SKM-1 (cell line): ENCODE data around the gene ZDHHC7.
"Not testable (repeated sequence)": the region's sequence is repeated elsewhere in the genome, so short reads cannot be mapped to it uniquely, and the experiment has no call there.

Experiments
- DNase-seq: peaks from one replicate; lab custom pipeline; 2025; ENCODE audit not compliant: unreplicated experiment; lab: John Stamatoyannopoulos, UW

ZDHHC7 gene

GRCh38 chr16:84947022-84947421 lies 64.3 kb downstream of the ZDHHC7 start:
- peak; percentile 35 for DNase-seq

- no peak for DNase-seq
Measured at GRCh38 chr16:84943620-84944019, 67.7 kb downstream of the ZDHHC7 start.

- no peak for DNase-seq
Measured at GRCh38 chr16:84942786-84943185, 68.5 kb downstream of the ZDHHC7 start.

- no peak for DNase-seq
Measured at GRCh38 chr16:84941921-84942320, 69.4 kb downstream of the ZDHHC7 start.

GRCh38 chr16:84940670-84941551 lies 70.4 kb downstream of the ZDHHC7 start:
- no peak for DNase-seq

GRCh38 chr16:84938616-84939015 lies 72.7 kb downstream of the ZDHHC7 start:
- not testable (repeated sequence) for DNase-seq

- DNase-seq = no peak
Measured at GRCh38 chr16:84937196-84938005, 73.9 kb downstream of the ZDHHC7 start.

GRCh38 chr16:84933774-84934631 lies 77.3 kb downstream of the ZDHHC7 start:
- DNase-seq = no peak

GRCh38 chr16:84932681-84933080 lies 78.7 kb downstream of the ZDHHC7 start:
- no peak for DNase-seq

GRCh38 chr16:84931506-84931905 lies 79.8 kb downstream of the ZDHHC7 start:
- no peak for DNase-seq

- DNase-seq = no peak
Measured at GRCh38 chr16:84931107-84931494, 80.2 kb downstream of the ZDHHC7 start.

- no peak for DNase-seq
Measured at GRCh38 chr16:84930298-84931106, 80.8 kb downstream of the ZDHHC7 start.

- no peak for DNase-seq
Measured at GRCh38 chr16:84929421-84930297, 81.7 kb downstream of the ZDHHC7 start.

GRCh38 chr16:84928679-84929420 lies 82.5 kb downstream of the ZDHHC7 start:
- DNase-seq = no peak

- no peak for DNase-seq
Measured at GRCh38 chr16:84927621-84928591, 83.4 kb downstream of the ZDHHC7 start.

GRCh38 chr16:84926462-84926861 lies 84.9 kb downstream of the ZDHHC7 start:
- no peak for DNase-seq

GRCh38 chr16:84925773-84926372 lies 85.5 kb downstream of the ZDHHC7 start:
- no peak for DNase-seq
